OCI-LY3 (cell line): ENCODE data around the gene PARD3B.

Source experiments
- EZH2phosphoT487 ChIP-seq: fragments of 200-600 bp; shearing (Covaris generic); IDR thresholded peaks from 2 replicates; pipeline ENCODE4 v1.6.1; 2018; ENCODE audit warnings: antibody characterized with exemption, mixed run types, low read depth
- TF ChIP-seq, protein P1 (sequence below): fragments of 200-600, 300-600 bp; sonication (generic); IDR thresholded peaks from 2 replicates; pipeline ENCODE4 v1.5.1; 2014; ENCODE audit warnings: antibody characterized with exemption, low read length, low read depth

DNA sequence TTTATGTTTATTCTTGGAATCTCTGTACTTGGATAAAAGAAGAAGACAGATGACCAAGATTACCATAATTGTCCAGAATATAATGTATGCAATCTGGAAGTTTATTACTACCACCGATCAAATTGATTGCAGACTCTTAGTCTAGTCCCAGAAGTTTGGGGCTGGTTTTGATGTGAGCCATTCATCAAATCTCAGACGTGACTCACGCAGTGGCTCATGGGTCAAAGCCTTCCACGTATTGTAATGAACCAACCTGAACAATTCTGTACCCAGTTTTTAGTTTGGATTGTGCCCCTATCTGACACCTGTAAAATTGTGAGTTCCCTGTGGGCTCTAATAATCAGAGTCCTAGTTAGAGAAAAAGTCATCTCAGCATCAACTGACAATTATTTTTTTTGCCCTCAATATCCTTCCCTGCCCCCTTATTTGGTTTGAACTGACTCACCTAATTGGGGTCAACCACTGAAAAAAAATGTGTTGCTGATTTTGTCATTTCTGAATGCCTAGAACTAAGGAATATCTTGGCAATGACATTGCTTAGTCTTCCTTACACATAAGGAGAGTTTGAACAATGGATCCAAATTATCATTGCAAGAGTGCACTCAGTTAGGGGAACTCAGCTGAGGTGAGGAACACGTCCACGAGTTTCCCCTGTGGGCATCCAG is 917.5 kb downstream of the PARD3B start:
- no peak for TF ChIP-seq EZH2phosphoT487
- TF ChIP-seq, protein P1, sequence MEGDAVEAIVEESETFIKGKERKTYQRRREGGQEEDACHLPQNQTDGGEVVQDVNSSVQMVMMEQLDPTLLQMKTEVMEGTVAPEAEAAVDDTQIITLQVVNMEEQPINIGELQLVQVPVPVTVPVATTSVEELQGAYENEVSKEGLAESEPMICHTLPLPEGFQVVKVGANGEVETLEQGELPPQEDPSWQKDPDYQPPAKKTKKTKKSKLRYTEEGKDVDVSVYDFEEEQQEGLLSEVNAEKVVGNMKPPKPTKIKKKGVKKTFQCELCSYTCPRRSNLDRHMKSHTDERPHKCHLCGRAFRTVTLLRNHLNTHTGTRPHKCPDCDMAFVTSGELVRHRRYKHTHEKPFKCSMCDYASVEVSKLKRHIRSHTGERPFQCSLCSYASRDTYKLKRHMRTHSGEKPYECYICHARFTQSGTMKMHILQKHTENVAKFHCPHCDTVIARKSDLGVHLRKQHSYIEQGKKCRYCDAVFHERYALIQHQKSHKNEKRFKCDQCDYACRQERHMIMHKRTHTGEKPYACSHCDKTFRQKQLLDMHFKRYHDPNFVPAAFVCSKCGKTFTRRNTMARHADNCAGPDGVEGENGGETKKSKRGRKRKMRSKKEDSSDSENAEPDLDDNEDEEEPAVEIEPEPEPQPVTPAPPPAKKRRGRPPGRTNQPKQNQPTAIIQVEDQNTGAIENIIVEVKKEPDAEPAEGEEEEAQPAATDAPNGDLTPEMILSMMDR, result no peak
